WTC11 (cell line): ENCODE data around the gene PHACTR3. TPM values are rescaled to one million over a fixed set of nuclear protein-coding genes. Genes with fewer than 3 reads are reported as not detected.

Source experiments
- ATAC-seq: fragments of 200-7000 bp; cut with Tn5 transposase; 2 replicates; pipeline ENCODE4 v1.10.0; 2021; ENCODE audit warnings: mild to moderate bottlenecking, moderate library complexity
- CTCF ChIA-PET: fragments of 300-600 bp; sonication (Branson Sonifier 250); formaldehyde crosslinking; loops from one replicate; lab custom pipeline; 2021; ENCODE audit warnings: antibody characterized with exemption; lab: Charles Lee
- POLR2A ChIA-PET: fragments of 350-600 bp; sonication (Branson Sonifier 250); formaldehyde crosslinking; loops from one replicate; lab custom pipeline; 2021; ENCODE audit warnings: antibody characterized with exemption; lab: Charles Lee
- DNase-seq: peaks from one replicate; pipeline ENCODE4 v3.0.0; 2021; ENCODE audit warnings: low spot score
- H3K27ac Mint-ChIP-seq: 2 replicates; pipeline ENCODE4 v1.8.0; 2021; ENCODE audit warnings: mixed read lengths
- H3K27me3 Mint-ChIP-seq: 2 replicates; pipeline ENCODE4 v1.8.0; 2021; ENCODE audit warnings: low read depth, mild to moderate bottlenecking, moderate library complexity, mixed read lengths
- H3K36me3 Mint-ChIP-seq: 2 replicates; pipeline ENCODE4 v1.8.0; 2021; ENCODE audit warnings: mixed read lengths
- H3K4me1 Mint-ChIP-seq: 2 replicates; pipeline ENCODE4 v1.8.0; 2022; ENCODE audit warnings: mixed read lengths
- H3K4me3 Mint-ChIP-seq: 2 replicates; pipeline ENCODE4 v1.8.0; 2021; ENCODE audit warnings: mild to moderate bottlenecking, moderate library complexity, mixed read lengths
- H3K9me3 Mint-ChIP-seq: 2 replicates; pipeline ENCODE4 v1.8.0; 2021; ENCODE audit warnings: mixed read lengths
- CBFB ChIP-seq: sonication (generic); formaldehyde crosslinking; IDR thresholded peaks from 2 replicates; pipeline ENCODE4 v1.8.1; 2022; ENCODE audit warnings: mild to moderate bottlenecking, low read depth, missing genetic modification reagents
- CREB1 ChIP-seq: sonication (generic); formaldehyde crosslinking; IDR thresholded peaks from 2 replicates; pipeline ENCODE4 v1.8.0; 2023; ENCODE audit warnings: mild to moderate bottlenecking, missing genetic modification reagents
- CREM ChIP-seq: sonication (generic); formaldehyde crosslinking; IDR thresholded peaks from 2 replicates; pipeline ENCODE4 v1.8.1; 2022; ENCODE audit warnings: mild to moderate bottlenecking, missing genetic modification reagents, moderate library complexity
- ELF4 ChIP-seq: sonication (generic); formaldehyde crosslinking; IDR thresholded peaks from 2 replicates; pipeline ENCODE4 v1.8.1; 2022; ENCODE audit warnings: low read depth, mild to moderate bottlenecking, moderate library complexity, missing genetic modification reagents
- EMX1 ChIP-seq: fragments of 250-450 bp; sonication (Bioruptor Pico); IDR thresholded peaks from 2 replicates; pipeline ENCODE4 v1.8.0; 2021; ENCODE audit warnings: mild to moderate bottlenecking
- NFATC4 ChIP-seq: fragments of 250-450 bp; sonication (Bioruptor Pico); IDR thresholded peaks from 2 replicates; pipeline ENCODE4 v1.9.0; 2021; ENCODE audit warnings: mild to moderate bottlenecking
- SOX15 ChIP-seq: fragments of 250-450 bp; sonication (Bioruptor Pico); IDR thresholded peaks from 2 replicates; pipeline ENCODE4 v1.9.0; 2021; ENCODE audit warnings: mild to moderate bottlenecking
- TP53 ChIP-seq: sonication (generic); formaldehyde crosslinking; IDR thresholded peaks from 2 replicates; pipeline ENCODE4 v1.8.1; 2023; ENCODE audit warnings: mild to moderate bottlenecking, missing genetic modification reagents
- ZNF138 ChIP-seq: sonication (generic); formaldehyde crosslinking; conservative IDR thresholded peaks from 2 replicates; pipeline ENCODE4 v1.8.1; 2022; ENCODE audit warnings: mild to moderate bottlenecking, moderate library complexity, missing genetic modification reagents
- ZNF219 ChIP-seq: sonication (generic); formaldehyde crosslinking; IDR thresholded peaks from 2 replicates; pipeline ENCODE4 v1.8.0; 2023; ENCODE audit warnings: missing genetic modification reagents, mild to moderate bottlenecking, borderline replicate concordance
- ZNF263 ChIP-seq: sonication (generic); formaldehyde crosslinking; IDR thresholded peaks from 2 replicates; pipeline ENCODE4 v1.8.1; 2022; ENCODE audit warnings: low read depth, mild to moderate bottlenecking, moderate library complexity, missing genetic modification reagents
- ZNF396 ChIP-seq: fragments of 250-450 bp; sonication (Bioruptor Pico); IDR thresholded peaks from 2 replicates; pipeline ENCODE4 v1.8.0; 2021; ENCODE audit warnings: mild to moderate bottlenecking, moderate library complexity, borderline replicate concordance
- total RNA-seq: library from RNA; stranded (reverse); gene quantifications from 3 replicates; pipeline ENCODE4 v1.2.3, GENCODE V29; 2021
- TF ChIP-seq, protein P1 (sequence below): sonication (generic); formaldehyde crosslinking; IDR thresholded peaks from 2 replicates; pipeline ENCODE4 v1.8.1; 2023; ENCODE audit warnings: mild to moderate bottlenecking, missing genetic modification reagents
- TF ChIP-seq, protein P2 (sequence below): sonication (generic); formaldehyde crosslinking; IDR thresholded peaks from 2 replicates; pipeline ENCODE4 v1.8.0; 2022; ENCODE audit warnings: mild to moderate bottlenecking, missing genetic modification reagents
- TF ChIP-seq, protein P3 (sequence below): sonication (generic); formaldehyde crosslinking; IDR thresholded peaks from 2 replicates; pipeline ENCODE4 v1.8.1; 2022; ENCODE audit warnings: low read depth, missing genetic modification reagents, borderline replicate concordance
- TF ChIP-seq, protein P4 (sequence below): sonication (generic); formaldehyde crosslinking; IDR thresholded peaks from 2 replicates; pipeline ENCODE4 v1.8.0; 2022; ENCODE audit warnings: mild to moderate bottlenecking, missing genetic modification reagents
- TF ChIP-seq, protein P5 (sequence below): sonication (generic); formaldehyde crosslinking; IDR thresholded peaks from 2 replicates; pipeline ENCODE4 v1.8.1; 2022; ENCODE audit warnings: mild to moderate bottlenecking, missing genetic modification reagents, moderate library complexity, borderline replicate concordance

PHACTR3 gene
- total RNA-seq, 1 experiment from 2014 or later: 0.28 TPM

DNA sequence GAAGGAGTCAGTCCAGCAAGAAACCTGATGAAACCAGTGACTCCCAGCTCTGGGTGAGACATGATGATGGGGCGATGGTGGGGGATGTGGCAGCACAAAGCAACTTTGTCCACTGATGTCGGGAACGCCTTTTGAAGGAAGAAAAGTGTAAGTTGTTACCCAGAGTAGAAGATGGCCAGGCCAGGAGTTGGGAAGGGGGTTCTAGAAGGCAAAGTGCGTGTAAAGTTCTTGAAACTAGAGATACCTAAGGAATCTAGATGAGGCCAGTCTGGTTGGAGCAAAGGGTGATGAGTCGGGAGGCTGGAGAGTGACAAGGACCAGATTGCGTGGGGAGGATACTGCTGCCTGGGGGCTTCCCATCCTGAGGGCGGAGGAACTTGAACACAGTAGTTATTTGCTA is 117.0 kb downstream of the PHACTR3 start (continued):
- TF ChIP-seq CREM (CRISPR knock-in tag): no peak
- TF ChIP-seq, protein P1, sequence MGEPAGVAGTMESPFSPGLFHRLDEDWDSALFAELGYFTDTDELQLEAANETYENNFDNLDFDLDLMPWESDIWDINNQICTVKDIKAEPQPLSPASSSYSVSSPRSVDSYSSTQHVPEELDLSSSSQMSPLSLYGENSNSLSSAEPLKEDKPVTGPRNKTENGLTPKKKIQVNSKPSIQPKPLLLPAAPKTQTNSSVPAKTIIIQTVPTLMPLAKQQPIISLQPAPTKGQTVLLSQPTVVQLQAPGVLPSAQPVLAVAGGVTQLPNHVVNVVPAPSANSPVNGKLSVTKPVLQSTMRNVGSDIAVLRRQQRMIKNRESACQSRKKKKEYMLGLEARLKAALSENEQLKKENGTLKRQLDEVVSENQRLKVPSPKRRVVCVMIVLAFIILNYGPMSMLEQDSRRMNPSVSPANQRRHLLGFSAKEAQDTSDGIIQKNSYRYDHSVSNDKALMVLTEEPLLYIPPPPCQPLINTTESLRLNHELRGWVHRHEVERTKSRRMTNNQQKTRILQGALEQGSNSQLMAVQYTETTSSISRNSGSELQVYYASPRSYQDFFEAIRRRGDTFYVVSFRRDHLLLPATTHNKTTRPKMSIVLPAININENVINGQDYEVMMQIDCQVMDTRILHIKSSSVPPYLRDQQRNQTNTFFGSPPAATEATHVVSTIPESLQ: no peak
- TF ChIP-seq, protein P2, sequence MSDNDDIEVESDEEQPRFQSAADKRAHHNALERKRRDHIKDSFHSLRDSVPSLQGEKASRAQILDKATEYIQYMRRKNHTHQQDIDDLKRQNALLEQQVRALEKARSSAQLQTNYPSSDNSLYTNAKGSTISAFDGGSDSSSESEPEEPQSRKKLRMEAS (CRISPR knock-in tag): no peak

DNA sequence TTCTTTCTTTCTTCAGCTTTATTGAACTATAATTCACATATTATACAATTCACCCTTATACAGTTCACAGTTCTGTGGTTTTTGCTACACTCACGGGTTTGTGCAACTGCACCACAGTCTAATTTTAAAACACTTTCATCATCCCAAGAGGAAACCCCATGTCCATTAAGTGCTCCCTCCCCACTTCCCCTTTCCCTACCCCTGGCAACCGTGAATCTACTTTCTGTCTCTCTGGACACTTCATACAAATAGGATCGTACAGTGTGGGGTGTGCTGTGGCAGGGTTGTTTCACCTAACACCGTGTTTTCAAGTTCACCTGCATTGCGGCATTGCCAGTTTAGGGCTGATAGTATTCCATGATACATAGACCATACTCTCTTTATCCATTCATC is 118.8 kb downstream of the PHACTR3 start:
- no peak for DNase-seq
- ChIA-PET POLR2A (no interaction called here), CTCF (no interaction called here)
- no peak for TF ChIP-seq ZNF219 (CRISPR knock-in tag)
- TF ChIP-seq CREB1 (CRISPR knock-in tag): no peak
- TF ChIP-seq ZNF138: no peak
- TF ChIP-seq, protein P3, sequence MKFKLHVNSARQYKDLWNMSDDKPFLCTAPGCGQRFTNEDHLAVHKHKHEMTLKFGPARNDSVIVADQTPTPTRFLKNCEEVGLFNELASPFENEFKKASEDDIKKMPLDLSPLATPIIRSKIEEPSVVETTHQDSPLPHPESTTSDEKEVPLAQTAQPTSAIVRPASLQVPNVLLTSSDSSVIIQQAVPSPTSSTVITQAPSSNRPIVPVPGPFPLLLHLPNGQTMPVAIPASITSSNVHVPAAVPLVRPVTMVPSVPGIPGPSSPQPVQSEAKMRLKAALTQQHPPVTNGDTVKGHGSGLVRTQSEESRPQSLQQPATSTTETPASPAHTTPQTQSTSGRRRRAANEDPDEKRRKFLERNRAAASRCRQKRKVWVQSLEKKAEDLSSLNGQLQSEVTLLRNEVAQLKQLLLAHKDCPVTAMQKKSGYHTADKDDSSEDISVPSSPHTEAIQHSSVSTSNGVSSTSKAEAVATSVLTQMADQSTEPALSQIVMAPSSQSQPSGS (CRISPR knock-in tag): no peak
- TF ChIP-seq ZNF396 (CRISPR knock-in tag): no peak
- no peak for TF ChIP-seq ELF4
- no peak for TF ChIP-seq EMX1
- no peak for TF ChIP-seq CBFB (CRISPR knock-in tag)
- TF ChIP-seq, protein P4, sequence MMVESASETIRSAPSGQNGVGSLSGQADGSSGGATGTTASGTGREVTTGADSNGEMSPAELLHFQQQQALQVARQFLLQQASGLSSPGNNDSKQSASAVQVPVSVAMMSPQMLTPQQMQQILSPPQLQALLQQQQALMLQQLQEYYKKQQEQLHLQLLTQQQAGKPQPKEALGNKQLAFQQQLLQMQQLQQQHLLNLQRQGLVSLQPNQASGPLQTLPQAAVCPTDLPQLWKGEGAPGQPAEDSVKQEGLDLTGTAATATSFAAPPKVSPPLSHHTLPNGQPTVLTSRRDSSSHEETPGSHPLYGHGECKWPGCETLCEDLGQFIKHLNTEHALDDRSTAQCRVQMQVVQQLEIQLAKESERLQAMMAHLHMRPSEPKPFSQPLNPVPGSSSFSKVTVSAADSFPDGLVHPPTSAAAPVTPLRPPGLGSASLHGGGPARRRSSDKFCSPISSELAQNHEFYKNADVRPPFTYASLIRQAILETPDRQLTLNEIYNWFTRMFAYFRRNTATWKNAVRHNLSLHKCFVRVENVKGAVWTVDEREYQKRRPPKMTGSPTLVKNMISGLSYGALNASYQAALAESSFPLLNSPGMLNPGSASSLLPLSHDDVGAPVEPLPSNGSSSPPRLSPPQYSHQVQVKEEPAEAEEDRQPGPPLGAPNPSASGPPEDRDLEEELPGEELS (CRISPR knock-in tag): no peak
- TF ChIP-seq TP53: no peak
- no peak for TF ChIP-seq ZNF263 (CRISPR knock-in tag)
- no peak for TF ChIP-seq NFATC4
- H3K27me3 Mint-ChIP-seq: peaks cover 54% of the 10 kb centered on the region
- no peak overlapping the region for H3K4me3 Mint-ChIP-seq
- no peak overlapping the region for H3K27ac Mint-ChIP-seq
- no peaks in the 10 kb centered on the region for H3K36me3 Mint-ChIP-seq
- peaks cover 18% of the 10 kb centered on the region for H3K9me3 Mint-ChIP-seq
- H3K4me1 Mint-ChIP-seq: no peaks in the 10 kb centered on the region
- no peak for ATAC-seq

DNA sequence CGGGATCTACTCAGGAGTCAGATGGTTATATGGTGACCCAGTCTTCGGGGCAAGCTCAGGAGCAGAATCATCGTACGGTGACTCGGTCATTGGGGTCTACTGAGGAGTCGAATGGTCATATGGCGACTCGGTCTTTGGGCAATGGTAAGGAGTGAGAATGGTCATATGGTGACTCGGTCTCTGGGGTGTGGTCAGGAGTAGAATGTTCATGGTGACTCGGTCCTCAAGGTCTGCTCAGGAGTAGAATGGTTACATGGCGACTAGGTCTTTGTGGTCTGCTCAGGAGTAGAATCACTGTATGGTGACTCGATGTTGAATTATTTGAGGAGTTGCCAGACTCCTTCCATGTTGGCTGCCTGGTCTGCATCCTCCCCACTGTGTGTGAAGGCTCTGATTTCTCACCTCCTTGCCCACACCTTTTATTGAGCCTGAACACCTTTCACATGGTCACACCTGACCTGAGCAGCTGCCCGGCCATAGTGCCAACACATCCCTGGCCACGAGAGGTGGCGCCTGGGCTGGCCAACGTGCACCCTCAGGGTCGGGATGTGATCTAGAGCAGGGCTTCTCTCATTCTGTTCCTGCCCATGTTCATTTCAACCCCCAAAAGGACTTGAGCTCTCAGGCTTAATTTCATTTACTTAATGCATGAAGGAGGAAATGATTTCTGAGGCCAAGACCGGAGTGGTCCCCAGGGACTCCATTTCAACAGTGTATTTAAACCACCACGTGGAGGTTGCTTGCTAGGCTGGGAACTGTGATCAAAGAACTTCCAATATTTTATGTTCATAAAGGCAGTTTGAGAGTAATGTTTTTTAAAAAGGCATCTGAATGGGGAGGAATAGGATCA is 119.5 kb downstream of the PHACTR3 start:
- no peak overlapping the region for H3K27ac Mint-ChIP-seq
- POLR2A ChIA-PET: no interaction called here
- no peaks in the 10 kb centered on the region for H3K4me1 Mint-ChIP-seq
- H3K36me3 Mint-ChIP-seq: no peaks in the 10 kb centered on the region
- TF ChIP-seq, protein P5, sequence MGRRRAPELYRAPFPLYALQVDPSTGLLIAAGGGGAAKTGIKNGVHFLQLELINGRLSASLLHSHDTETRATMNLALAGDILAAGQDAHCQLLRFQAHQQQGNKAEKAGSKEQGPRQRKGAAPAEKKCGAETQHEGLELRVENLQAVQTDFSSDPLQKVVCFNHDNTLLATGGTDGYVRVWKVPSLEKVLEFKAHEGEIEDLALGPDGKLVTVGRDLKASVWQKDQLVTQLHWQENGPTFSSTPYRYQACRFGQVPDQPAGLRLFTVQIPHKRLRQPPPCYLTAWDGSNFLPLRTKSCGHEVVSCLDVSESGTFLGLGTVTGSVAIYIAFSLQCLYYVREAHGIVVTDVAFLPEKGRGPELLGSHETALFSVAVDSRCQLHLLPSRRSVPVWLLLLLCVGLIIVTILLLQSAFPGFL (CRISPR knock-in tag): no peak
- no peak for TF ChIP-seq SOX15 (CRISPR knock-in tag)
- TF ChIP-seq, all 79 proteins: peak for 0
- no peak overlapping the region for H3K4me3 Mint-ChIP-seq
- H3K9me3 Mint-ChIP-seq: peaks cover 18% of the 10 kb centered on the region
- H3K27me3 Mint-ChIP-seq: peaks cover 53% of the 10 kb centered on the region
- ATAC-seq (no peak), DNase-seq (no peak)
- CTCF ChIA-PET: no interaction called here
